NCI-H1105 (cell line): ENCODE data around the gene NOC2L.

Experiments
- DNase-seq: peaks from one replicate; lab custom pipeline; 2025; lab: John Stamatoyannopoulos, UW

NOC2L gene

GRCh38 chr1:929712-930632, 29.1 kb downstream of the NOC2L start:
- DNase-seq, result no peak

GRCh38 chr1:928825-929661, 30.0 kb downstream of the NOC2L start:
- DNase-seq, result no peak

DNA sequence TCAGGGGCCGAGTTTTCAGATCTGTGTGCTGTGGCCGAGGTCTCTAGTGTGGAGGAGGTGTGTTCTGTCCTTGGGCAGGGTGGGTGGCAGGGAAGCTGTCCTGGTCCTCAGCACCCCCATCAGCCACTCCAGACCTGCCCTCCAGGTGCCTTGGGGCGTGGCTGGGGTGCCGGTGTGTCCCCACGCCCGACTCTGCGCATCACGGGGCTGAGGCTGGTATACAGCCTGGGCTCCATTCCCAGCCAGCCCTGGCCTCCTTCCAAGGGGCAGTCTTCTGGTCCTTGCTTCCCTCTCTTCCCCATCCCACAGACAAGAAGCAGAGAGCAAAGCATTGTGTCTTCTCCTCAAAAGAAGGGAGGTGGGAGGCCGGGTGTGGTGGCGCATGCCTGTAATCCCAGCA, 31.3 kb downstream of the NOC2L start:
- no peak for DNase-seq

DNA sequence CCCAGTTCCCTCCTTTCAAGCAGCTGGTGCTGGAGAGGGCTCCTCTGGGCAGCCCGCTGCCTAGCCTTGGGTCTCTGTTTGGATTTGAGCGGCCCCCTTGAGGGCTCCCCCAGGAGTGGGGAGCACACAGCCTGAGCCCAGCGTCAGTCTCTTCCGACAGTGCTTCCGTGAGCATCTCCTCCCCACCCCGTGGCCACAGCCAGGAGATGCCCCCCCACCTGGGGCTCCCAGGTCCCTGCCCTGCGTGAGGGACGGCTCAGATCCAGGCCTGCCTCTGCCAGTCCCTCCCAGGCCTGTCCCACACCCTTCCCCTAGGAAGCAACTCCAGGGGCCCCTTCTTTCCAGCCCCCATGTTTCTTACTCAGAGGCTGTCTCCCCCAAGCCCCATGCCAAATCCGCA, 31.8 kb downstream of the NOC2L start:
- no peak for DNase-seq

DNA sequence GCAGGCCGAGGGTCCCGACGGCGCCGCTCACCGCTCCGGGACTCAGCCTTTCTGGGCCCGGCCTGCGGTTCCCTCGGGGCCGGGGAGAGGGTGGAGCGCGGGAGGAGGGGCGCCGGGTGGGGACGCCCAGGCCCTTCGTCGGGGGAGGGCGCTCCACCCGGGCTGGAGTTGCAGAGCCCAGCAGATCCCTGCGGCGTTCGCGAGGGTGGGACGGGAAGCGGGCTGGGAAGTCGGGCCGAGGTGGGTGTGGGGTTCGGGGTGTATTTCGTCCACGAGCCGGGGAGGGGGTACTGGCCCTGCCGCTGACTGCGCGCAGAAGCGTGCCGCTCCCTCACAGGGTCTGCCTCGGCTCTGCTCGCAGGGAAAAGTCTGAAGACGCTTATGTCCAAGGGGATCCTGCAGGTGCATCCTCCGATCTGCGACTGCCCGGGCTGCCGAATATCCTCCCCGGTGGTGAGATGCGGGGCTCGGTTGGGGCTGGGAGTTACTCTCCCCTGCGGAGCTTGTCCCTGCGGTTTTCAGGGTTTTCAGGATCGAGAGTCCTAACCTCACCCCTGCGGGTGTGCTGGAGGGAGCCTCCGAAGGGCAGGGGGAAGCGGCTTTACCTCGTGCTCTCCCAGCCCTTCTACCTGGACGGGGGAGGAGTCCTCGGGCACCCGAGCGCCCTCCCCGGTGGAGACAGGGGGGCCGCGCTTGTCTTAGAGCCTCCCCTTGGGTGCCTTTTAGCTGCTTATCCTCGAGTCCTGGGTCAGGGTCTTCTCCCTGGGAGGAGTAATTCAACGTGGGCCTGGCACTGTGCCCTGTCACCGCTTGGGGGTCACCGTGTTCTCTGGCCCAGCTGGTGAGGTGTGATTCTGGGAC, 33.3 kb downstream of the NOC2L start:
- no peak for DNase-seq

GRCh38 chr1:924656-925560, 34.1 kb downstream of the NOC2L start:
- peak; percentile 25 for DNase-seq

DNA sequence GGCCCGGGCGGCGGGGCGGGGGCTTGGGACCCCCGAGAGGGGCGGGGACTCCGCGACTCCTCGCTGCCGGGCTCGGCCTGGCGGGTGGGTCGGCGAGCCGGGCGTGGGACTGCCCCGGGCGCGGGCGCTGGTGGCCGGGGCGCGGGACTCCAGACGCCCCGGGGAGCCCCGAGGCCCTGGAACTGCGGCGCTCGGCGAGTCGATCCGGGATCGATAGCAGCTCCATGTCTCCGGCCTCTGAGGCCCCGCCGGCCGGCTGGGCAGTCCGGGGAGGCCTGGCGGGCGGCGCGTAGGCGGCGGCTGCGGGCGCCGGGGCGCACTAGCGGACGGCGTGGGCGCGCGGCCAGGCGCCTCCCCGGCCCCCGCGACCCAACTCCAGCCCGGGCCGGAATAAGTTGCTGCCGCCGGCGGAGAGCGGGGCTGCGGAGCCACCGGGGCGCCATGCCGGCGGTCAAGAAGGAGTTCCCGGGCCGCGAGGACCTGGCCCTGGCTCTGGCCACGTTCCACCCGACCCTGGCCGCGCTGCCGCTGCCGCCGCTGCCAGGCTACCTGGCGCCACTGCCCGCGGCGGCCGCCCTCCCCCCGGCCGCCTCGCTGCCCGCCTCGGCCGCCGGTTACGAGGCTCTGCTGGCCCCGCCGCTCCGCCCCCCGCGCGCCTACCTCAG, 34.9 kb downstream of the NOC2L start:
- DNase-seq, result no peak

- peak; percentile 84 for DNase-seq
Measured at GRCh38 chr1:923131-923990, 35.7 kb downstream of the NOC2L start, which contains the start of gene SAMD11. TSS of gene SAMD11 (plus strand) at chr1:923923. CDS start at chr1:924432, 509 bp downstream.

- peak; percentile 85 for DNase-seq
Measured at GRCh38 chr1:921011-921837, 37.8 kb downstream of the NOC2L start.

DNA sequence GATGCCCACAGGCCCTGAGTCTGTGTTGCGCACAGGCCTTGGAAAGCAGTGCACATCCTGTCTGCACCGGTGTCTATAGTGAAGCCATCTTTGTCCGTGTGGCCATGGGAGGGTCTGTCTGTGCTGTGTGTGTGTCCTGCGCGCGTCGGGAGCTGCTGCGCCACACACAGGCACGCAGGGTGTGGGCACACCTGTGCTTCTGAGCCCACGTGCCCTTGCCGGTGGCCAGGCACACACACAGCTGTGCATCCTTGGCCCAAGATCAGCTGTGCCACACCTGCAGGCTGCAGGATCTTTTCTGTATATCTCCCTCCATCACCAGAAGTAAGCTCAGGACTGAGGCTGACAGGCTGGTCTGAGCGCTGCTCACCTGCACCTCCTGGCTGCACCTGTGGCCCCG, 38.5 kb downstream of the NOC2L start:
- peak; percentile 32 for DNase-seq

- peak; percentile 44 for DNase-seq
Measured at GRCh38 chr1:920010-920409, 39.0 kb downstream of the NOC2L start.

DNA sequence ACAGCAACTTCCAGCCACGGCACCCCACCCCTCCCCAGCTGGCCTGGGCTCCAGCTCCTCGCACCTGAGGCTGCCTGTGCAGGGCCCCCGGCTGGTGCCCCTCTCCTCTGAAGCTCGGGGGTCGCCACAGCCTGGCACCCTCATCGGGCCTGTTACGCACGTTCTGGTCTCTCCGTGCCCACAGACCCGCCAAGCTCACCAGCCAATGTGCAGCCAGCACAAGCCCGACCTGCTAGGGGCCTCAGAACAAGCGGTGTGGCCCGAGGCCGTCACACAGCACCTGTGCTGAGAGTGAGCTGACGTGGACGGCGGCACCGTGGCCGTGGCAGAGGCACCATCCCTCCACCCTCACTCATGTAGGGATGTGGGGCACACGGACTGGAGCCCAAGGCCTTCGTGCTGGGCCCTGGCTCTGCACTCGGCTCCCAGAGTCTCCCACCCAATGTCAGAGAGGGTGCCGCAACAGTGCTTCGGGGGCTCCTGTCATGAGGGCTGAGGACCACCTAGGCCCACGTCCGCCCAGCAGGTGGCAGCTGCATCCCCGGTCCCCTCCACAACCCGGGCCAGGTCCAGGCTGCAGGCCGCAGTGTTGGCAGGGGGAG, 39.7 kb downstream of the NOC2L start:
- no peak for DNase-seq

GRCh38 chr1:918843-919242, 40.2 kb downstream of the NOC2L start:
- no peak for DNase-seq

DNA sequence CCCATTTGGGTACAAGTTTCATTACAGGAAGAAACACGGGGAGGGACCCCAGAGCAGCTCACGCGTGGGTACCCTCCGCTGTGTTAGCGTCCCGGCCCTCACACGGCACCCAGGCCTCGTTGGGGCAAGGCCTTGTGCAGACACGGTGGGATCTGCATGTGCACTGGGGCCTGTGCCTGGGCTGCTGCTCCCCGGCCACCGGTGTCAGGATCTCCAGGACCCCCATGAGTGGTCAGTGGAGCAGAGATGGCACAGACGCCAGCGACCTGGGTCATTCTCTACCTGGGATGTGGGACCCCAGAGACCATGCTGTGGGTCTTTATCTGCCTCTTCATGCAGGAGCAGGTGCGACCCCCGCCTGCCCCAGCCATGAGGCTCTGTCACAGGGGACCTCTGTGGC, 40.7 kb downstream of the NOC2L start:
- DNase-seq, result no peak

- no peak for DNase-seq
Measured at GRCh38 chr1:917466-918091, 41.5 kb downstream of the NOC2L start.

- DNase-seq, result no peak
Measured at GRCh38 chr1:917076-917459, 42.0 kb downstream of the NOC2L start.
